HEK293 (cell line): ENCODE results near the gene CCDC88C.

Source experiments
- CTCF ChIA-PET: fragments of 350-600 bp; formaldehyde crosslinking; extraction: SDS; loops from one replicate; lab custom pipeline; 2021; ENCODE audit warnings: antibody characterized with exemption; lab: Yijun Ruan, JAX
- POLR2A ChIA-PET: fragments of 300-600 bp; formaldehyde crosslinking; extraction: SDS; loops from one replicate; lab custom pipeline; 2020; ENCODE audit warnings: antibody characterized with exemption, inconsistent platforms; lab: Yijun Ruan, JAX
- H3K27ac ChIP-seq: fragments of 200-500 bp; sonication (Bioruptor generic); 2 replicates; pipeline ENCODE4 v1.5.1; 2014; ENCODE audit warnings: low read depth, low read length, control low read depth, inconsistent platforms; ENCODE audit errors: extremely low read depth
- H3K36me3 ChIP-seq, 2 experiments: fragments of 200-500 bp in 1 of 2; sonication (Bioruptor generic) in 1 of 2; 1 replicate in 1 of 2; 2 replicates in 1 of 2; pipeline ENCODE4 v1.5.1; 2014 to 2017; ENCODE audit warnings: inconsistent platforms in 2 of 2, low read length in 2 of 2; ENCODE audit not compliant: control insufficient read depth in 2 of 2, insufficient read depth in 1 of 2
- H3K4me1 ChIP-seq: fragments of 200-500 bp; sonication (Bioruptor generic); 2 replicates; pipeline ENCODE4 v1.5.1; 2014; ENCODE audit warnings: mild to moderate bottlenecking, low read length, inconsistent platforms; ENCODE audit not compliant: control insufficient read depth, insufficient read depth
- H3K4me3 ChIP-seq: 2 replicates; pipeline ENCODE4 v1.5.1; 2011; ENCODE audit warnings: low read depth, mild to moderate bottlenecking, control low read depth, low read length, moderate library complexity
- H3K9me3 ChIP-seq: fragments of 200-500 bp; sonication (Bioruptor generic); 2 replicates; pipeline ENCODE4 v1.5.1; 2014; ENCODE audit warnings: low read depth, low read length, inconsistent platforms; ENCODE audit not compliant: control insufficient read depth, insufficient read depth
- ELK4 ChIP-seq: IDR thresholded peaks from 2 replicates; pipeline ENCODE4 v1.6.1; 2011; ENCODE audit warnings: mild to moderate bottlenecking, low read depth, low read length, borderline replicate concordance
- PRDM10 ChIP-seq: fragments of 450-650 bp; formaldehyde crosslinking; IDR thresholded peaks from 2 replicates; pipeline ENCODE4 v1.5.1; 2016; ENCODE audit warnings: missing biosample characterization, missing genetic modification characterization
- RBAK ChIP-seq: fragments of 450-650 bp; formaldehyde crosslinking; IDR thresholded peaks from 2 replicates; pipeline ENCODE4 v1.5.1; 2016; ENCODE audit warnings: missing biosample characterization, missing genetic modification characterization
- SETDB1 ChIP-seq: IDR thresholded peaks from one replicate; pipeline ENCODE4 v1.6.1; 2017; ENCODE audit warnings: mild to moderate bottlenecking, low read length, moderate library complexity, mixed read lengths; ENCODE audit not compliant: insufficient read length
- ZBTB11 ChIP-seq: fragments of 450-650 bp; formaldehyde crosslinking; conservative IDR thresholded peaks from 2 replicates; pipeline ENCODE4 v1.5.1; 2016; ENCODE audit warnings: low read depth, missing biosample characterization, missing genetic modification characterization
- ZBTB21 ChIP-seq: fragments of 450-650 bp; formaldehyde crosslinking; IDR thresholded peaks from 2 replicates; pipeline ENCODE4 v1.5.1; 2017; ENCODE audit warnings: missing biosample characterization, missing genetic modification characterization
- ZFP37 ChIP-seq: fragments of 450-650 bp; formaldehyde crosslinking; IDR thresholded peaks from 2 replicates; pipeline ENCODE4 v1.5.1; 2016; ENCODE audit warnings: missing biosample characterization, missing genetic modification characterization
- ZNF19 ChIP-seq: fragments of 450-650 bp; formaldehyde crosslinking; IDR thresholded peaks from 2 replicates; pipeline ENCODE4; 2016; ENCODE audit warnings: missing biosample characterization, missing genetic modification characterization, low read depth
- ZNF449 ChIP-seq: fragments of 450-650 bp; formaldehyde crosslinking; IDR thresholded peaks from 2 replicates; pipeline ENCODE4 v1.5.1; 2017; ENCODE audit warnings: missing biosample characterization, mild to moderate bottlenecking, missing genetic modification characterization, moderate library complexity
- ZNF513 ChIP-seq: fragments of 450-650 bp; IDR thresholded peaks from 2 replicates; pipeline ENCODE4 v1.5.1; 2018; ENCODE audit warnings: missing biosample characterization, missing genetic modification characterization
- ZNF623 ChIP-seq: fragments of 450-650 bp; formaldehyde crosslinking; IDR thresholded peaks from 2 replicates; pipeline ENCODE4 v1.5.1; 2016; ENCODE audit warnings: missing biosample characterization, missing genetic modification characterization
- ZNF658 ChIP-seq: fragments of 450-650 bp; formaldehyde crosslinking; IDR thresholded peaks from 2 replicates; pipeline ENCODE4; 2016; ENCODE audit warnings: missing biosample characterization, missing genetic modification characterization
- ZSCAN16 ChIP-seq: fragments of 450-650 bp; formaldehyde crosslinking; IDR thresholded peaks from 2 replicates; pipeline ENCODE4 v1.5.1; 2016; ENCODE audit warnings: missing biosample characterization, missing genetic modification characterization
- ZSCAN4 ChIP-seq: fragments of 450-650 bp; formaldehyde crosslinking; IDR thresholded peaks from 2 replicates; pipeline ENCODE4 v1.5.1; 2017; ENCODE audit warnings: missing biosample characterization, missing genetic modification characterization
- TF ChIP-seq, protein P1 (sequence below): fragments of 450-650 bp; formaldehyde crosslinking; IDR thresholded peaks from 2 replicates; pipeline ENCODE4 v1.5.1; 2016; ENCODE audit warnings: missing biosample characterization, missing genetic modification characterization
- TF ChIP-seq, protein P2 (sequence below): fragments of 450-650 bp; formaldehyde crosslinking; IDR thresholded peaks from 2 replicates; pipeline ENCODE4 v1.5.1; 2016; ENCODE audit warnings: missing biosample characterization, missing genetic modification characterization

CCDC88C gene

GRCh38 chr14:91281346-91281745 lies 136.3 kb downstream of the CCDC88C start (continued):
- no peak for TF ChIP-seq RBAK (tag by site-specific recombination)
- no peak for TF ChIP-seq ZSCAN16 (tag by site-specific recombination)
- no peak for TF ChIP-seq PRDM10 (tag by site-specific recombination)
- TF ChIP-seq ZNF19, result no peak
- no peak for TF ChIP-seq ZSCAN4 (tag by site-specific recombination)
- no peak for TF ChIP-seq ELK4
- TF ChIP-seq ZNF658 (tag by site-specific recombination), result no peak
- no peak for TF ChIP-seq ZBTB11 (tag by site-specific recombination)
- TF ChIP-seq, protein P1, sequence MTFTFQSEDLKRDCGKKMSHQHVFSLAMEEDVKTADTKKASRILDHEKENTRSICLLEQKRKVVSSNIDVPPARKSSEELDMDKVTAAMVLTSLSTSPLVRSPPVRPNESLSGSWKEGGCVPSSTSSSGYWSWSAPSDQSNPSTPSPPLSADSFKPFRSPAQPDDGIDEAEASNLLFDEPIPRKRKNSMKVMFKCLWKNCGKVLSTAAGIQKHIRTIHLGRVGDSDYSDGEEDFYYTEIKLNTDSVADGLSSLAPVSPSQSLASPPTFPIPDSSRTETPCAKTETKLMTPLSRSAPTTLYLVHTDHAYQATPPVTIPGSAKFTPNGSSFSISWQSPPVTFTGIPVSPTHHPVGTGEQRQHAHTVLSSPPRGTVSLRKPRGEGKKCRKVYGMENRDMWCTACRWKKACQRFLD (tag by site-specific recombination), result no peak
- TF ChIP-seq ZBTB21 (tag by site-specific recombination), result no peak
- TF ChIP-seq, all 188 proteins: peak for 0

DNA sequence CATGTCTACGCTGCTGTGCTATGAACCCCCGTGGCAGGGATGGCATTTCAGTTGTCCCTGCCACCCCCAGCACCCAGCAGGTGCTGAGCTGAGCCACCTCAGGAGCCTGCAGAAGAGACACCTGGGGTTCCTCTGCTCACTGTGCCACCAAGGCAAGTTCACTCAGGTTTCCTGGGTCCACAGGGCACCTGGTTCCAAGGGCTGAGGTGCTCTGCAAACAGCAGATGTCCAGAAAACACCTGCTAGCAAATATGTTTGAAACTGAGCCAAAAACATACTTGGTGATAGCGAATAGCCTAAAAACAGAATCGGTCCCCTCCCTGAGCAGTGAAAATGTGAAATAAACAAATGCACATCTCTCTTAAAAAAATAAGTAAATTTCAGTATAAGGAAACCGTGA lies 137.5 kb downstream of the CCDC88C start:
- ChIA-PET POLR2A (no interaction called here), CTCF (interaction anchor here (0.6 kb wide), 1 partner anchor 66 kb away, joined by 4 read pairs; no protein-coding TSS in a partner anchor)
- H3K4me3 ChIP-seq, result no peak overlapping the region
- no peak overlapping the region for H3K27ac ChIP-seq
- TF ChIP-seq ZBTB21 (tag by site-specific recombination) (no peak), ZSCAN16 (tag by site-specific recombination) (peak; percentile 91)
- peaks cover 5 to 52% of the 10 kb centered on the region in 2 experiments for H3K36me3 ChIP-seq
- H3K4me1 ChIP-seq, result peaks cover 12% of the 10 kb centered on the region
- H3K9me3 ChIP-seq, result no peaks in the 10 kb centered on the region

GRCh38 chr14:91279354-91279753 lies 138.3 kb downstream of the CCDC88C start:
- ChIA-PET POLR2A (no interaction called here), CTCF (interaction anchor here (1.1 to 1.2 kb wide), 2 partner anchors 102 to 106 kb away, joined by 3 to 5 read pairs; no protein-coding TSS in a partner anchor)
- Histone ChIP-seq H3K4me3 (no peak overlapping the region), H3K4me1 (peaks cover 7% of the 10 kb centered on the region), H3K27ac (no peak overlapping the region), H3K9me3 (no peaks in the 10 kb centered on the region), H3K36me3 (peaks cover 5 to 52% of the 10 kb centered on the region in 2 experiments)
- TF ChIP-seq ZNF623 (tag by site-specific recombination) (no peak), ZSCAN16 (tag by site-specific recombination) (no peak), SETDB1 (no peak), ZNF449 (tag by site-specific recombination) (0 out of 2 replicates have a peak, but pooled peaks have one; percentile 31), ZNF513 (tag by site-specific recombination) (no peak), ZFP37 (tag by site-specific recombination) (no peak)
- TF ChIP-seq, protein P2, sequence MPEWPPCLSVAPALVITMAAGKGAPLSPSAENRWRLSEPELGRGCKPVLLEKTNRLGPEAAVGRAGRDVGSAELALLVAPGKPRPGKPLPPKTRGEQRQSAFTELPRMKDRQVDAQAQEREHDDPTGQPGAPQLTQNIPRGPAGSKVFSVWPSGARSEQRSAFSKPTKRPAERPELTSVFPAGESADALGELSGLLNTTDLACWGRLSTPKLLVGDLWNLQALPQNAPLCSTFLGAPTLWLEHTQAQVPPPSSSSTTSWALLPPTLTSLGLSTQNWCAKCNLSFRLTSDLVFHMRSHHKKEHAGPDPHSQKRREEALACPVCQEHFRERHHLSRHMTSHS (tag by site-specific recombination), result no peak
